ENCODE data around the gene RIN2.

GRCh38 chr20:19783966-19784401 lies 25.9 kb downstream of the RIN2 start:
- TF ChIP-seq CTCF (conservative IDR thresholded peaks at IDR 0.05) (no peak), EZH2 (IDR thresholded peaks at IDR 0.05; ENCODE audit: low read depth) (no peak)
